GM12891 (cell line): ENCODE measurements around the gene CDH6.

Source experiments
- PAX5 ChIP-seq: IDR thresholded peaks from 2 replicates; pipeline ENCODE4 v1.6.1; 2011; ENCODE audit warnings: low read length, moderate library complexity, mild to moderate bottlenecking; ENCODE audit not compliant: insufficient read depth, severe bottlenecking
- POLR2A ChIP-seq: IDR thresholded peaks from 2 replicates; pipeline ENCODE4 v1.6.1; 2011; ENCODE audit warnings: low read depth, low read length, control low read depth
- POLR2AphosphoS5 ChIP-seq: IDR thresholded peaks from 2 replicates; pipeline ENCODE4 v1.6.1; 2011; ENCODE audit warnings: low read depth, low read length, control low read depth
- POU2F2 ChIP-seq: IDR thresholded peaks from 2 replicates; pipeline ENCODE4 v1.6.1; 2011; ENCODE audit warnings: low read depth, mild to moderate bottlenecking, control low read depth, low read length, moderate library complexity
- SPI1 ChIP-seq: IDR thresholded peaks from 2 replicates; pipeline ENCODE4 v1.6.1; 2011; ENCODE audit warnings: low read depth, low read length, control low read depth
- TAF1 ChIP-seq: IDR thresholded peaks from 2 replicates; pipeline ENCODE4 v1.6.1; 2011; ENCODE audit warnings: low read depth, low read length, control low read depth

GRCh38 chr5:31231177-31231838 is 37.8 kb downstream of the CDH6 start:
- no peak for TF ChIP-seq POLR2A
- no peak for TF ChIP-seq POLR2AphosphoS5
- TF ChIP-seq TAF1 = no peak
- no peak for TF ChIP-seq SPI1
- TF ChIP-seq PAX5 = no peak
- TF ChIP-seq POU2F2 = no peak
